Upper lobe of left lung (tissue), 4 donors: ENCODE results near the gene LTBR.
A peak's percentile ranks its signal among the peaks of the same experiment; 100 is the strongest.

Source experiments
- CTCF ChIP-seq, 6 experiments: fragments of 450-650 bp in 4 of 6; fragments of 200-600 bp in 2 of 6; sonication (generic) in 2 of 6; IDR thresholded peaks; one replicate each; pipeline ENCODE4 v1.5.1; 2016 to 2019; ENCODE audit warnings: antibody characterized with exemption in 6 of 6
- EP300 ChIP-seq, 4 donors: sonication (generic); formaldehyde crosslinking; IDR thresholded peaks; one replicate each; pipeline ENCODE4 v1.5.1; 2017; ENCODE audit warnings: antibody characterized with exemption in 4 of 4, control low read depth in 2 of 4

- TF ChIP-seq EP300 (IDR thresholded peaks at IDR 0.05) (no peak), CTCF (IDR thresholded peaks at IDR 0.05) (peak in 1 of 6 experiments; percentile 12)
Measured at GRCh38 chr12:6363010-6363329, 21.0 kb upstream of the LTBR start.
